HG03039 (cell line): ENCODE measurements around the gene RAB11FIP5.

Experiments
- ATAC-seq: cut with Tn5 transposase; IDR thresholded peaks from one replicate; pipeline ENCODE4 v1.9.1; 2021; ENCODE audit warnings: mild to moderate bottlenecking, moderate library complexity; ENCODE audit not compliant: unreplicated experiment

Gene RAB11FIP5

DNA sequence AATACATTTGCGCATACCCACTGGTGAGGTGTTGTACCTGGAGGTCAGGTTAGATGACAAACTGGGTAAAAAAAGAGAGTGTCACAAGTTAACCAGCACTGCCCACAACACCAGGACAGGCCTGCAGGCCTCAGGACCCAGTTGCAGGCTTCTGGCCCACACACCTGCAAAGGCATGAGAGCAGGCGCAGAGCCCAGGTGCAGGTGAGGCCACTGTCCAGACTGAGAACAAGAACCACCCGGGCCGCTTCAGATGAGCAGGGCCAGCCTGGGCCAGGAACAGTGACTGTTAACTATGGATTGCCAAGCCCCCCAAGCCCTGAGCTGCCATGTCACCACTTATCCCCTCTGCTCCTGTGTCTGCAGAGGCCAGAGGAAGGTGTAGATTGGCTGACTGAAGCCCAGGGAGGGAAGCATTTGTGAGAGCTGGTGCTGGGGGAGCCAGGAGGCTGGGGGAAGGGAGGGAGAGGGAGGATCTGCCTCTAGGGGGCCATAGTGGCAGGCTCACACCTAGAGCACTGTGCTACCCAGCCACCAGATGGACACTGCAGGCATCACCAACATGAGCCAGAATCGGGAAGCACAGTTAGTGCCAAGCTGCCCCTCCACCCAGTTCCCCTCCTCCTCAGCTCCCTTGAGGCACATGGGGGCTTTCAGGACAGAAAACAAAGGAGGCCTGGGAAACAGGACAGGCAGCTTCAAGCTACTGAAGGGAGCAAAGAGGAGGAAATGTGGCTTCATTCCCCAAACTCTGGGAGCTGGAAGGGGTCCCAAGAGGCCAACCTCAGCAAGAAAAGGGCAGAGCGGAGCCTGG lies 76.6 kb downstream of the RAB11FIP5 start:
- no peak for ATAC-seq

DNA sequence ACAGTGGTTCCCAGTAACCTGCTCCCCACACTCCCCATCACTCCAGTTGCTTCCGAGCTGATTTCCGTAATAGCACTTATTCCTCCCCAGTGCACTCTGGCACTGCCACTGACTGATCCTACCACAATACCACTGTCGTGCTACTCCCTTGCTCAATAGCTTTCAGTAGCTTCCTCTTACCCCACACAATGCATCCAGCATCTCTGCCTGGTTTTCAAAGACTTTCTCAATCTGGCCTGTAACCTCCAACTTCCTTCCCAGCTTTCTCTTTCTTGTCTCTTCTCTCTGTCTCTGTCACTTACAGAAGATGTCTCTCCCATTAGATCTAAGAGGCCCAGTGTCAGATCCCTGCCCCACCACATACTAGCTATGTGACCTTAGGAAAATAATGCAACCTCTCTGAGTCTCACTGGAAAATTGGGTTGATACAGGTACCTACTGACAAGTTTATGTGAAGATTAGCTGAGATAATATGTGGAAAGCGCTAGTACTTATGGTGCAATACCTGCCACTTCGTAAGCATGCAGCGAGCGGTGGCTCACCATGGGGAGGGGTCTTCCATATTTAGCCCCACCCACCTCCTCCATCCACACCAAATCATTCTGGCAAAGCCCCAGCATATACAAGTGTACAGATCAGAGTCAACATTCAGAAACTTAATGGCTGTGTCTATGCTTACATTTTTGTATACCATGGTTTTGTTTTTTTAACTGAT lies 77.9 kb downstream of the RAB11FIP5 start:
- no peak for ATAC-seq

DNA sequence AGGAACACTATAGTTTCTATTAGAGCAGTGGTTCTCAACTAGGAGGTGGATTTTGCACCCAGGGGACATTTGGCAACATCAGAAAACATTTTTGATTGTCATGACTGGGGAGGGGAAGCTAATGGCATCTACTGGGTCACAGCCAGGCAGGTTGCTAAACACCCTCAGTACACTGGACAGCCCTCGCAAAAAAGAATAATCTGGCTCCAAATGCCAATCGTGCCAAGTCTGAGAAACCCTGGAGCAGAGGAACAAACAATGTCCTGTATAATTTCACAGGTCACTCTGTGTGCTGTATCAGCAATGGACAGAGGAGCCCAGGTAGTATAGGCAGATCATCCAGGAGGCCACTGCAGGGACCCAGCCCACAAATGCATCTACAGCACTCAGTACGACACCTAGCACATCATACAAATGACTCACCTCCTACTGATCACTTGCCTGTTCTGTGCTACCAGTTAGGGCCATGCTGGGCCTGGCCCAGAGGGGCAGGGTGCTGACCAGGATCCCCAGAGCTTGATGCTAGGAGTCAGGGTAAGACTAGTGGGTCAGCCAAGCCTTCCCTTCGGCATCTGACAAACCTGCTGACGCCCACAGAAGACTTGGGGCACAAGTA lies 78.9 kb downstream of the RAB11FIP5 start:
- no peak for ATAC-seq

DNA sequence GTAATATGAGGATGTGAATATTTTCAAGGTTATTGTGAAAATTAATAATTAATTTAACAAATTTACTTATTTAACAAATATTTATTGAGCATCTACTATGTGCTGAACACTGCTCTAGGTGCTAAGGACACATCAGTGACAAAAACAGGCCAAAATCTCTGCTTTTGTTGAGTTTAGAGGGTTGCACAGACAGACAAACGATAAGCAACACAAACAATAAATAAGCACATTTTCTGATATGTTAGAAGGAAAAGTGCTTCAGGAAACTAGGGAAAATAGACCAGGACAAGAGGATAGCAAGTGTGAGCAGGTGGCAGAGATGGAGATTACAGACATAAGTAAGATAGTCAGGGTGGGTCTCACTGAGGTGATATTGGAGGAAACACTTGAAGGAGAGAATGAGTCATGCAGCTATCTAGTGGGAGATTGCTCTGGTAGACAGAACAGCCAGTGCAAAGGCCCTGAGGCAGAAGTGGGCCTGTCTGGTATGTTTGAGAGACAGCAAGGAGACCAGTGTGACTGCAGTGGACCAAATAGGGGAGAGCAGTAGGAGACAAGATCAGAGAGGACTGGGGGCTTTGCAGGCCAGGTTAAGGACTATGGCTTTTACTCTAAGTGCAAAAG lies 79.5 kb downstream of the RAB11FIP5 start:
- ATAC-seq: no peak

DNA sequence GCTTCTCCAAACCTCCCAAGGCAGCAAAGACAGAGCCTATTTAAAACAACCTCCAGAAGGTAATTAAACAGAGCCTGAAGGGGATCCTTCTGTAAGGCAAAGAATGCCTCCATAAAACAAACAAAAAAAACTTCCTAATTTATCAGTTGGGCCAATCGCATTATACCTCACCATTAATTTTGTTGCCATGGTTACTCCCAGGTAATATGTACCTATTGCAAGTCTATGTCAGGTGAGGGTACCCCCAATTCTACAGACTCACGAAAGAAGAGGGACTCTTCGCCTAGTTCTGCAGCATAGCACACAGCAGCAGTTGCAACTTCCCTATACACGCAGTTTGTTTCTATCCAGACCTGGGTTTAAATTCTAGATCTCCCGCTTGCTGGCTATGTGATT lies 80.0 kb downstream of the RAB11FIP5 start:
- ATAC-seq: no peak

DNA sequence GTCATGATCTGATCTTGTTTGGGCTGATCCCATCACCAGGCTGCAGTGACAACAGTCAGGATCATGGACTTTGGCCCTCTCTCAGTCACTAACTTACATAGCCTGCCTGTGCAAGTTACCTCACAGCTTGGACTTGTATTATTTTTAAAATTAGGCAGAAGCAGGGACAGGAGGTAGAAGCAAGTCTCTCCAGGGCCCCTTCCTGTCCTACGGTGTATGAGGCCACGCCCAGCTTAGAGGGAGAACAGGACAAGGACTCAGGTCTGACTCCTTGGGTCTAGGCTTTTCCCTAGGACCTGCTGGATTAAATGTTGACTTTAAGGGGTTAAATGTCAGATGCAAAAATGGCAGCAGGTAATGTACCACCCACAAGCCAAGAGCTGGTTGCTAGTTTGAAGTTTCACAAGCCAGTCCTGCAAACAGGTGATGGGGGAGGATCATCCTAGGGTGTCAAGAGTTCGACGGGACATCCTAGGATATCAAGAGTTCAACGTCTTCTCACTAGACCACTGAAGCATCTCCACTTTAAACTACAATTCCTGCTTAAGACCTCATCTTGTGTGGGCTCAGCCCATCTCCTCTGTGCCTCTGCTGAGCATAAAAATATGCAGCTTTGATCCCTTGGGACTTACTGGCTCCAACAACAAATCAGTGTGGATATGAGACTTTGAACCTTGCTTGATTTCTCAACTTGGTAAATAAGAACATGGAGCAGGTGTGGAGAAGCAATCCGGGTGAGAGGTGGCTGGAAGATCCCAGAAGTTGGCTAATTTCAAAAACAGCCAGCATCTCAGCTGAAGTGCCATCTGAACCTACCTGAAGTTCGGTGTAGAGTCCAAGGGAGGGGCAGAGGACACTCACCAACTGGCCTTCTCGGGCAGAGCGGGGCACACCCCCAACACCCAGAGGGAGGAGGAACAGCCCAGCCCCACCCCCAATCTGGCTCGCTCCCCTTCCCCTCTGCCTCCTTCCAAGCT lies 80.7 kb downstream of the RAB11FIP5 start:
- ATAC-seq: no peak

DNA sequence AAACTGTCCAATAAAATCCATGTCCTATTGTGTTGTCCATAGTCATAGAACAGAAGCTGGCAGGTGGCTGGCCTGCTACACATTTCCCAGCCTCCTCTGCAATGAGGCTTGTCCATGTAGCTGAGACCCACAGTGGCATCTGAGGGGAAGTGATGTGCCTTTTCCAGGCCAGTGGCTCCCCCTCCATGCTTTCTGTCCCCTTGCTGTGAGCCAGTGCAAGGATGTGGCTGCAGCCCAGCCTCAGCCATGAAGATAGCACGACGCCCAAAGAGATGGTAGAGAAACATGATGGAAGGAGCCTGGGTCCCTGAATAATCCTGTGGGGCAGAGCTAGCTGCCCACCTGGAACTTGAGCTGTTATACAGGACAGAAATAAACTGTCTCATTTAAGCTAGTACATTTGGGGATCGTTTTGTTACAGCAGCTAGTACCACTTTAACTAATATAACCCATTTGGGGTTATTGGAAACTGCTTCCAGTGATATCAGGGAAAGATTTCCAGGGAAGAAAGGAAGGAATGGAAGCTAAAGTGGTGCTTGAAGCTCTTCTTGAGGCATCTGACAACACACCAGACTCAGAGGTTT lies 81.6 kb downstream of the RAB11FIP5 start:
- ATAC-seq: no peak

DNA sequence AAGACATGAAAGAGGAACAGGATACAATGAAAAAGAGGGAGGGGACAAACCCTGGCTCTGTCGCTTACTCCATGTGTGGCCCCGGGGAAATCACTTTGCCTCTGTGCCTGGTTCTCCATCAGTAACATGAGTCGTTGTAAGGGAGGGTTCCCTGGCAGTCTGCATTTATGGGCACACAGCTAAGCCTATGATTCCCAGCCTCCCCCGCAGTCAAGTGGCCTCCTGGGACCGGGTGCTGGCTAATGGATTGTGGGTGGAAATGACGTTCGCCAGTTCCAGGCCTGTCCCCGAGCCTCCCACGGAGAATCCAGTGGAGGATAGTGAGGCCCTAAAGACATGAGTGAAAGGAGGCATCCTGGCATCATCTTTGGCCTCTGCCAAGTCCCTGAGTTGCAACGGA lies 83.9 kb downstream of the RAB11FIP5 start:
- no peak for ATAC-seq

DNA sequence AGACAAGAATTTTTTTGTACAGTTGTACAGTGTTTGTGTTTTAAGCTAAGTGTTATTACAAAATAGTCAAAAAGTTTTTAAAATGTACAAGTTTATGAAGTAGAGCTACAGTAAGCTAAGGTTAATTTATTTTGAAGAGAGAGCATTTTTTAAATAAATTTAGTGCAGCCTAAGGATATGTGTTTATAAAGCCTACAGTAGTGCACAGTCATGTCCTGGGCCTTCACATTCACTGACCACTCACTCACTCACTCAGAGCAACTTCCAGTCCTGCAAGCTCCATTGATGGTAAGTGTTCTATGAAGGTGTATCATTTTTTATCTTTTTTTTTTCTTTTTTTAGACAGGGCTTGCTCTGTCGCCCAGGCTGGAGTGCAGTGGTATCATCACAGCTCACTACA lies 85.4 kb downstream of the RAB11FIP5 start:
- ATAC-seq: no peak

DNA sequence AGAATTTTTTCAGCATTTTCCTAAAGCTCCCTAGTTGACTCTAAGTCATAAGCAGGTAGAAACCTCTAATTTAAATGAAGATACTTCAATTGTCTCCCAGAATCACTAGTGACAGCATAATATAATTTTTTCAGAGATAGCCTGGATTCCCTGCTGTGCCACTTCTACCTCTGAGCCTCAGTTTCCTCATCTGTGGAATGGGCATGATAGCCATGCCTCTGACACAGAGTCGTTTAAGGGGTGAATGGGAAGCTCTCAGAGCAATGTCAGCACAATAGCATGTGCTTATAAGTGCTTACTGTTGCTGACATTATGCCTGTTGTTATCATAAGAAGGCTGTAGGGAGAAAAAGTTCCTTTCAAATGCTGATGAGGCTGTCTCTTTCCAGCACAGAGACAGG lies 89.3 kb downstream of the RAB11FIP5 start:
- no peak for ATAC-seq
